Neural cell (in vitro differentiated cells): ENCODE measurements around the gene REXO5. TPM values are rescaled to one million over a fixed set of nuclear protein-coding genes. Genes with fewer than 3 reads are reported as not detected.

Experiments
- H2AFZ ChIP-seq: fragments of 200-600, 300-800 bp; sonication (generic), shearing (Covaris generic); 2 replicates; pipeline ENCODE4 v1.6.0; 2014; ENCODE audit warnings: low read depth, mild to moderate bottlenecking, antibody characterized with exemption, low read length, moderate library complexity
- H3F3A ChIP-seq: fragments of 200-600 bp; shearing (Covaris generic); 2 replicates; pipeline ENCODE4 v1.6.1; 2016; ENCODE audit warnings: mild to moderate bottlenecking, moderate library complexity, mixed read lengths, antibody characterized with exemption, low read length; ENCODE audit not compliant: insufficient read depth, poor library complexity, severe bottlenecking
- H3K27ac ChIP-seq: fragments of 200-600, 300-800 bp; sonication (generic), shearing (Covaris generic); 2 replicates; pipeline ENCODE4 v1.5.1; 2014; ENCODE audit warnings: mild to moderate bottlenecking, low read length, moderate library complexity
- H3K27me3 ChIP-seq: fragments of 300-800, 200-600 bp; sonication (generic), shearing (Covaris generic); 2 replicates; pipeline ENCODE4 v1.6.0; 2014; ENCODE audit warnings: mild to moderate bottlenecking, low read depth, low read length, moderate library complexity; ENCODE audit not compliant: insufficient read depth
- H3K36me3 ChIP-seq: fragments of 300-800, 200-600 bp; sonication (generic), shearing (Covaris generic); 2 replicates; pipeline ENCODE4 v1.5.1; 2014; ENCODE audit warnings: mild to moderate bottlenecking, antibody characterized with exemption, low read length, moderate library complexity; ENCODE audit not compliant: insufficient read depth
- H3K4me2 ChIP-seq: fragments of 300-800, 200-600 bp; sonication (generic), shearing (Covaris generic); 2 replicates; pipeline ENCODE4 v1.6.0; 2014; ENCODE audit warnings: mild to moderate bottlenecking, low read length
- H3K4me3 ChIP-seq: fragments of 300-800, 200-600 bp; sonication (generic), shearing (Covaris generic); 2 replicates; pipeline ENCODE4 v1.5.1; 2014; ENCODE audit warnings: mild to moderate bottlenecking, low read length, moderate library complexity
- H3K79me2 ChIP-seq: fragments of 200-600 bp; shearing (Covaris generic); replicated peaks from 2 replicates; pipeline ENCODE4 v1.6.0; 2014; ENCODE audit warnings: mild to moderate bottlenecking, low read length, moderate library complexity; ENCODE audit not compliant: insufficient read depth
- H3K9ac ChIP-seq: fragments of 300-800, 200-600 bp; sonication (generic), shearing (Covaris generic); 2 replicates; pipeline ENCODE4 v1.6.1; 2016; ENCODE audit warnings: mild to moderate bottlenecking, low read length, mixed read lengths
- H3K9me2 ChIP-seq: fragments of 200-600 bp; shearing (Covaris generic); 2 replicates; pipeline ENCODE4 v1.6.1; 2016; ENCODE audit warnings: mild to moderate bottlenecking, low read length, mixed read lengths; ENCODE audit not compliant: insufficient read depth
- H3K9me3 ChIP-seq: fragments of 200-600, 300-800 bp; sonication (generic), shearing (Covaris generic); 2 replicates; pipeline ENCODE4 v1.6.1; 2016; ENCODE audit warnings: mild to moderate bottlenecking, mixed run types, low read length, moderate library complexity, mixed read lengths
- H4K20me1 ChIP-seq: fragments of 200-600 bp; shearing (Covaris generic); 2 replicates; pipeline ENCODE4 v1.6.1; 2016; ENCODE audit warnings: mild to moderate bottlenecking, mixed run types; ENCODE audit not compliant: insufficient read depth
- CTCF ChIP-seq: fragments of 450-650 bp; IDR thresholded peaks from 2 replicates; pipeline ENCODE4 v1.5.1; 2014; ENCODE audit warnings: antibody characterized with exemption, mild to moderate bottlenecking, moderate library complexity; ENCODE audit not compliant: poor library complexity, severe bottlenecking
- EP300 ChIP-seq: fragments of 450-650 bp; conservative IDR thresholded peaks from 2 replicates; pipeline ENCODE4 v1.6.1; 2014; ENCODE audit warnings: antibody characterized with exemption, mild to moderate bottlenecking, moderate library complexity; ENCODE audit not compliant: poor library complexity, severe bottlenecking
- EZH2 ChIP-seq: fragments of 200-600, 300-800 bp; shearing (Covaris generic), sonication (generic); IDR thresholded peaks from 2 replicates; pipeline ENCODE4 v1.6.1; 2014; ENCODE audit warnings: antibody characterized with exemption, low read length, borderline replicate concordance, mild to moderate bottlenecking; ENCODE audit not compliant: insufficient read depth, poor library complexity, severe bottlenecking
- REST ChIP-seq: IDR thresholded peaks from 2 replicates; pipeline ENCODE4 v1.6.1; 2012; ENCODE audit warnings: borderline replicate concordance
- SMC3 ChIP-seq: fragments of 450-650 bp; conservative IDR thresholded peaks from 2 replicates; pipeline ENCODE4 v1.6.1; 2014; ENCODE audit warnings: antibody characterized with exemption, mild to moderate bottlenecking, moderate library complexity; ENCODE audit not compliant: poor library complexity
- TAF1 ChIP-seq: IDR thresholded peaks from 2 replicates; pipeline ENCODE4 v1.6.1; 2012; ENCODE audit warnings: low read depth
- polyA plus RNA-seq: library from polyadenylated mRNA; depleted of rRNA; stranded (reverse); fragments of >200 nt; gene quantifications from 2 replicates; pipeline ENCODE4 v1.2.3, GENCODE V29; 2014

REXO5 gene
- polyA plus RNA-seq, 1 donor from 2014 or later: 11.2 TPM

- no peak overlapping the region for H3K27ac ChIP-seq
- H3K9me2 ChIP-seq: no peaks in the 10 kb centered on the region
- H3K4me2 ChIP-seq: no peak overlapping the region
- H4K20me1 ChIP-seq: no peaks in the 10 kb centered on the region
- no peaks in the 10 kb centered on the region for H3F3A ChIP-seq
- H3K36me3 ChIP-seq: no peaks in the 10 kb centered on the region
- no peak for TF ChIP-seq EP300
- no peak for TF ChIP-seq SMC3
- no peak for TF ChIP-seq EZH2
- TF ChIP-seq TAF1: no peak
- H3K27me3 ChIP-seq: no peaks in the 10 kb centered on the region
- no peaks in the 10 kb centered on the region for H3K9me3 ChIP-seq
- no peak overlapping the region for H3K4me3 ChIP-seq
- no peak overlapping the region for H2AFZ ChIP-seq
- H3K9ac ChIP-seq: no peak overlapping the region
- peaks cover 26% of the 10 kb centered on the region for H3K79me2 ChIP-seq
Measured at GRCh38 chr16:20889625-20890275, 83.4 kb downstream of the REXO5 start.

- H3K36me3 ChIP-seq: no peaks in the 10 kb centered on the region
- peaks cover 54% of the 10 kb centered on the region for H3K79me2 ChIP-seq
Measured at GRCh38 chr16:20894388-20894787, 88.1 kb downstream of the REXO5 start.

More at GRCh38 chr16:20894388-20894787, 88.1 kb downstream of the REXO5 start:
- Histone ChIP-seq H3K4me3 (no peak overlapping the region), H3K27me3 (no peaks in the 10 kb centered on the region), H3K27ac (no peak overlapping the region), H3K9ac (no peak overlapping the region), H3F3A (no peaks in the 10 kb centered on the region), H2AFZ (no peak overlapping the region), H4K20me1 (no peaks in the 10 kb centered on the region), H3K4me2 (no peak overlapping the region), H3K9me2 (no peaks in the 10 kb centered on the region), H3K9me3 (no peaks in the 10 kb centered on the region)
- TF ChIP-seq CTCF (no peak), REST (no peak)
